GM10266 (cell line): Measurements from ENCODE around the gene RAD51B.

Source experiments
- DNase-seq: peaks from one replicate; pipeline ENCODE4 v3.0.0; 2012; ENCODE audit errors: extremely low spot score
- CTCF ChIP-seq: IDR thresholded peaks from 2 replicates; pipeline ENCODE4 v1.5.1; 2012; ENCODE audit warnings: mild to moderate bottlenecking, low read depth; ENCODE audit not compliant: control insufficient read depth, insufficient read depth; ENCODE audit errors: missing control alignments

Gene RAD51B

GRCh38 chr14:67908052-67908754 is 88.6 kb downstream of the RAD51B start:
- TF ChIP-seq CTCF: no peak
- DNase-seq: no peak

GRCh38 chr14:67911562-67911961 is 92.0 kb downstream of the RAD51B start:
- DNase-seq: no peak
- no peak for TF ChIP-seq CTCF

GRCh38 chr14:67916430-67916829 is 96.9 kb downstream of the RAD51B start:
- DNase-seq: no peak

GRCh38 chr14:67917006-67917405 is 97.4 kb downstream of the RAD51B start:
- no peak for DNase-seq
- no peak for TF ChIP-seq CTCF

More at GRCh38 chr14:67916430-67916829, 96.9 kb downstream of the RAD51B start:
- no peak for TF ChIP-seq CTCF

GRCh38 chr14:67918838-67919237 is 99.3 kb downstream of the RAD51B start:
- no peak for DNase-seq
- TF ChIP-seq CTCF: no peak

- no peak for DNase-seq
- TF ChIP-seq CTCF: no peak
Observed at GRCh38 chr14:67919259-67920032, 99.9 kb downstream of the RAD51B start.

GRCh38 chr14:67926821-67927220 is 107.2 kb downstream of the RAD51B start:
- no peak for DNase-seq
- no peak for TF ChIP-seq CTCF
